ENCODE data around the gene WDR6. TPM values are rescaled to one million over a fixed set of nuclear protein-coding genes. Genes with fewer than 3 reads are reported as not detected.

Gene WDR6
- total RNA-seq, 4 donors from 2014 or later: 95.3 to 138 (median 117) TPM

GRCh38 chr3:49019941-49020329 lies 12.7 kb downstream of the WDR6 start:
- DNase-seq (ENCODE audit: low spot score in 2 of 2): no peak

GRCh38 chr3:49020330-49021212 lies 13.4 kb downstream of the WDR6 start:
- WGBS, 2 donors: 1 to 2% methylated on average over 38 to 40 of the region's 51 CpGs
- Histone ChIP-seq H3K27me3 (no peaks in the 10 kb centered on the region), H3K27ac (peak overlapping the region; percentile 96 to 100 (median 100)), H3K9me3 (no peaks in the 10 kb centered on the region), H3K36me3 (peaks cover 0 to 40% (median 8%) of the 10 kb centered on the region in 3 donors), H3K4me1 (peaks cover 0 to 61% (median 34%) of the 10 kb centered on the region in 4 donors), H3K4me3 (peak overlapping the region; percentile 69 to 92 (median 89))
- no peak for DNase-seq (ENCODE audit: low spot score in 2 of 2)
- TF ChIP-seq POLR2A (IDR thresholded peaks at IDR 0.05) (no peak), EP300 (IDR thresholded peaks at IDR 0.05) (no peak), CTCF (IDR thresholded peaks at IDR 0.05) (no peak)

More at GRCh38 chr3:49019941-49020329, 12.7 kb downstream of the WDR6 start:
- Histone ChIP-seq H3K9me3 (no peaks in the 10 kb centered on the region), H3K4me3 (peak overlapping the region; percentile 69 to 92 (median 89)), H3K27ac (peak overlapping the region in 3 of 4 donors; percentile 99 to 100 (median 100)), H3K36me3 (peaks cover 0 to 40% (median 11%) of the 10 kb centered on the region in 3 donors), H3K4me1 (peaks cover 0 to 54% (median 34%) of the 10 kb centered on the region in 4 donors), H3K27me3 (no peaks in the 10 kb centered on the region)
- 59 to 68% methylated on average over 12 of the region's 12 CpGs for WGBS, 2 donors
- TF ChIP-seq EP300 (IDR thresholded peaks at IDR 0.05) (no peak), CTCF (IDR thresholded peaks at IDR 0.05) (no peak), POLR2A (IDR thresholded peaks at IDR 0.05) (no peak)

GRCh38 chr3:49021213-49021812 lies 14.1 kb downstream of the WDR6 start:
- Histone ChIP-seq H3K4me3 (peak overlapping the region; percentile 69 to 92 (median 89)), H3K9me3 (no peaks in the 10 kb centered on the region), H3K4me1 (peaks cover 0 to 68% (median 34%) of the 10 kb centered on the region in 4 donors), H3K27me3 (no peaks in the 10 kb centered on the region), H3K36me3 (peaks cover 0 to 42% (median 8%) of the 10 kb centered on the region in 3 donors), H3K27ac (peak overlapping the region; percentile 96 to 100 (median 100))
- 0% methylated on average over 23 to 48 of the region's 60 CpGs for WGBS, 2 donors
- TF ChIP-seq EP300 (IDR thresholded peaks at IDR 0.05): peak; percentile 72 to 99
- peak; percentile 95 to 99 for TF ChIP-seq POLR2A (IDR thresholded peaks at IDR 0.05)
- no peak for TF ChIP-seq CTCF (IDR thresholded peaks at IDR 0.05)
- peak; percentile 100 for DNase-seq (ENCODE audit: low spot score in 2 of 2)

GRCh38 chr3:49021813-49022687 lies 14.9 kb downstream of the WDR6 start, which contains the start of gene NDUFAF3:
Gene NDUFAF3 (plus strand): TSS chr3:49022121. CDS start chr3:49022145, 24 bp downstream.
- peak; percentile 83 to 86 for DNase-seq (ENCODE audit: low spot score in 2 of 2)
- TF ChIP-seq CTCF (IDR thresholded peaks at IDR 0.05): peak; percentile 98 to 100 (median 98)
- peak; percentile 33 to 83 for TF ChIP-seq EP300 (IDR thresholded peaks at IDR 0.05)
- peak; percentile 77 to 84 for TF ChIP-seq POLR2A (IDR thresholded peaks at IDR 0.05)
- H3K4me1 ChIP-seq: peaks cover 0 to 68% (median 34%) of the 10 kb centered on the region in 4 donors

More at GRCh38 chr3:49021813-49022687, 14.9 kb downstream of the WDR6 start, which contains the start of gene NDUFAF3:
- Histone ChIP-seq H3K27ac (peak within 1 kb of the TSS; percentile 96 to 100 (median 100)), H3K4me3 (peak within 1 kb of the TSS; percentile 69 to 92 (median 89)), H3K27me3 (no peaks in the 10 kb centered on the region), H3K9me3 (no peaks in the 10 kb centered on the region), H3K36me3 (peaks cover 0 to 42% (median 8%) of the 10 kb centered on the region in 3 donors)
- WGBS, 2 donors: 0% methylated on average over 9 to 46 of the region's 83 CpGs
